Right lobe of liver (tissue), 4 donors: ENCODE results near the gene SPAG6.

Source experiments
- POLR2A ChIP-seq: fragments of 450-650 bp; IDR thresholded peaks from one replicate; pipeline ENCODE4 v1.6.1; 2017; ENCODE audit warnings: antibody characterized with exemption, mild to moderate bottlenecking
- TF ChIP-seq, protein P1 (sequence below), 4 donors: fragments of 200-600 bp in 3 of 4; fragments of 450-650 bp in 1 of 4; IDR thresholded peaks; one replicate each; pipeline versions ENCODE4 v1.5.1 to v1.8.0; 2016 to 2022; ENCODE audit warnings: antibody characterized with exemption in 4 of 4, mild to moderate bottlenecking in 2 of 4
- donor health status: DM: no; HTN: no; CAD: no.
- donor health status: DM: no; HTN: no; CAD: no.
- donor health status: DM: no; HTN: yes; CAD: no.

DNA sequence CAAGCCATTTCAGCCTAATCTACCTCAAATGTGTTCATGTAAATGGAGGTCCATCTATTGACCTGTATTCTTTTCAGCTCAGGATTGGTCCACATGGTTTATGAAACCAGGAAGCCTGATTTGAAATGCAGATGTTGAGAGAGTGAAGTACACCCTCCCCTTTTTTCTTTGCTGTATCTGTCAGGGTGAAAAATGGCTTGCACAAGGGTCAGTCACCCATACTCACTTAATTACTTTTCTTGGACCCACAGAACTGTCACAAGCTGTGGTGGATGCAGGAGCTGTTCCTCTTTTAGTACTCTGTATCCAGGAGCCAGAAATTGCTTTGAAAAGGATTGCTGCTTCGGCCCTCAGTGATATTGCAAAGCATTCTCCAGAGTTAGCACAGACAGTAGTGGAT is 41.2 kb downstream of the SPAG6 start:
- TF ChIP-seq POLR2A: no peak
- TF ChIP-seq, protein P1, sequence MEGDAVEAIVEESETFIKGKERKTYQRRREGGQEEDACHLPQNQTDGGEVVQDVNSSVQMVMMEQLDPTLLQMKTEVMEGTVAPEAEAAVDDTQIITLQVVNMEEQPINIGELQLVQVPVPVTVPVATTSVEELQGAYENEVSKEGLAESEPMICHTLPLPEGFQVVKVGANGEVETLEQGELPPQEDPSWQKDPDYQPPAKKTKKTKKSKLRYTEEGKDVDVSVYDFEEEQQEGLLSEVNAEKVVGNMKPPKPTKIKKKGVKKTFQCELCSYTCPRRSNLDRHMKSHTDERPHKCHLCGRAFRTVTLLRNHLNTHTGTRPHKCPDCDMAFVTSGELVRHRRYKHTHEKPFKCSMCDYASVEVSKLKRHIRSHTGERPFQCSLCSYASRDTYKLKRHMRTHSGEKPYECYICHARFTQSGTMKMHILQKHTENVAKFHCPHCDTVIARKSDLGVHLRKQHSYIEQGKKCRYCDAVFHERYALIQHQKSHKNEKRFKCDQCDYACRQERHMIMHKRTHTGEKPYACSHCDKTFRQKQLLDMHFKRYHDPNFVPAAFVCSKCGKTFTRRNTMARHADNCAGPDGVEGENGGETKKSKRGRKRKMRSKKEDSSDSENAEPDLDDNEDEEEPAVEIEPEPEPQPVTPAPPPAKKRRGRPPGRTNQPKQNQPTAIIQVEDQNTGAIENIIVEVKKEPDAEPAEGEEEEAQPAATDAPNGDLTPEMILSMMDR (IDR thresholded peaks at IDR 0.05): no peak
